GM18951 (cell line): ENCODE results near the gene ZNF569.

Source experiments
- POLR2A ChIP-seq: IDR thresholded peaks from 4 replicates; pipeline ENCODE4 v1.6.1; 2011; ENCODE audit warnings: mild to moderate bottlenecking; ENCODE audit not compliant: insufficient read length, insufficient read depth; ENCODE audit errors: extremely low read depth
- in situ Hi-C: fragments of 300-500 bp; cut with MboI; formaldehyde crosslinking; loops from one replicate; pipeline ENCODE4 v1.12.0; 2022; ENCODE audit warnings: low sequenced_read_pairs, mixed read lengths, inconsistent platforms; ENCODE audit not compliant: unreplicated experiment

Gene ZNF569

GRCh38 chr19:37466798-37467607, at the start of gene ZNF569:
Gene ZNF569 (minus strand): TSS chr19:37467444. CDS start chr19:37444921, 22,523 bp downstream.
- in situ Hi-C loops, result no loop called here
- TF ChIP-seq POLR2A, result peak; percentile 82

- no peak for TF ChIP-seq POLR2A
- in situ Hi-C loops, result no loop called here
These were observed 46.2 kb upstream of the ZNF569 start for GRCh38 chr19:37513397-37513796.

- in situ Hi-C loops, result no loop called here
- TF ChIP-seq POLR2A, result no peak
These were observed 44.6 kb upstream of the ZNF569 start for GRCh38 chr19:37511821-37512220.

DNA sequence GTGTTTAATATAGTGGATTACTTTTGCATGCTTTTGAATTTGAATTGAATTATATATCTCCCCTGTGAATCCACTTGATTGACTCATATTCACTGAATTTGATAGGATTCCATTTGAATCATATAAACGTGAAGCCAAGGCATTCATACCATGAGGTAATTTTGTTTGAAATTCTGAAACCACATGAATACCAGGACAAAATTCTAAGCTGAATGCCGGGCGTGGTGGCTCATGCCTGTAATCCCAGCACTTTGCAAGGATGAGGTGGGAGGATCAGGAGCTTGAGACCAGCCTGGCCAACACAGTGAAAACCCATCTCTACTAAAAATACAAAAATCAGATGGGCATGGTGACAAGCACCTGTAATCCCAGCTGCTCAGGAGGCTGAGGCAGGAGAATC, 43.9 kb upstream of the ZNF569 start:
- in situ Hi-C loops, result no loop called here

GRCh38 chr19:37507167-37507464, 39.9 kb upstream of the ZNF569 start:
- no peak for TF ChIP-seq POLR2A
- in situ Hi-C loops, result no loop called here

More for the DNA sequence above, 43.9 kb upstream of the ZNF569 start:
- no peak for TF ChIP-seq POLR2A

GRCh38 chr19:37506387-37507166, 39.3 kb upstream of the ZNF569 start, which contains the start of gene ZNF793:
Gene ZNF793 (plus strand): TSS chr19:37506939. CDS start chr19:37523440, 16,501 bp downstream.
- in situ Hi-C loops, result no loop called here
- TF ChIP-seq POLR2A, result peak; percentile 30

GRCh38 chr19:37505958-37506386, 38.7 kb upstream of the ZNF569 start:
- in situ Hi-C loops, result no loop called here
- no peak for TF ChIP-seq POLR2A

- TF ChIP-seq POLR2A, result no peak
- in situ Hi-C loops, result no loop called here
These were observed 25.0 kb upstream of the ZNF569 start for GRCh38 chr19:37492213-37492612.

GRCh38 chr19:37484406-37485168, 17.3 kb upstream of the ZNF569 start:
- in situ Hi-C loops, result no loop called here
- TF ChIP-seq POLR2A, result no peak

GRCh38 chr19:37472165-37472564, 4.9 kb upstream of the ZNF569 start:
- TF ChIP-seq POLR2A, result no peak
- in situ Hi-C loops, result no loop called here

GRCh38 chr19:37470216-37470615, 3.0 kb upstream of the ZNF569 start:
- in situ Hi-C loops, result no loop called here
- no peak for TF ChIP-seq POLR2A

- TF ChIP-seq POLR2A, result peak; percentile 77
- in situ Hi-C loops, result no loop called here
These were observed 1.9 kb upstream of the ZNF569 start, which contains the start of gene ZNF570 for GRCh38 chr19:37468961-37469777. Gene ZNF570 (plus strand): TSS chr19:37469356. CDS start chr19:37470355, 999 bp downstream.

GRCh38 chr19:37467608-37468090, 405 bp upstream of the ZNF569 start:
- no peak for TF ChIP-seq POLR2A
- in situ Hi-C loops, result no loop called here
